Esophagus muscularis mucosa (tissue), 4 donors: ENCODE data around the gene CUX1. TPM values are rescaled to one million over a fixed set of nuclear protein-coding genes. Genes with fewer than 3 reads are reported as not detected.

ENCODE experiments used
- DNase-seq: peaks from one replicate; pipeline ENCODE4 v3.0.0-alpha.2; 2017; ENCODE audit errors: extremely low spot score
- H3K27ac ChIP-seq, 4 donors: fragments of 200-600 bp; sonication (generic); replicated peaks in 1 of 4; 1 replicate in 3 of 4; 2 replicates in 1 of 4; pipeline ENCODE4 v1.5.1; 2016 to 2019; ENCODE audit warnings: mild to moderate bottlenecking in 1 of 4
- H3K27me3 ChIP-seq, 4 donors: fragments of 200-600 bp; sonication (generic); one replicate each; pipeline versions ENCODE4 v1.5.1 to v1.6.0; 2016 to 2019
- H3K36me3 ChIP-seq, 4 donors: fragments of 200-600 bp; sonication (generic); one replicate each; pipeline ENCODE4 v1.5.1; 2016 to 2019
- H3K4me1 ChIP-seq, 4 donors: fragments of 200-600 bp; sonication (generic); one replicate each; pipeline ENCODE4 v1.5.1; 2016 to 2019
- H3K4me3 ChIP-seq, 4 donors: fragments of 200-600 bp; sonication (generic); 1 replicate in 2 of 4; 2 replicates in 2 of 4; pipeline ENCODE4 v1.5.1; 2016 to 2019; ENCODE audit warnings: mild to moderate bottlenecking in 4 of 4, moderate library complexity in 1 of 4
- H3K9me3 ChIP-seq, 4 donors: fragments of 200-600 bp; sonication (generic); 1 replicate in 3 of 4; 2 replicates in 1 of 4; pipeline ENCODE4 v1.5.1; 2016 to 2019
- CTCF ChIP-seq, 3 experiments: fragments of 200-600 bp in 2 of 3; fragments of 450-650 bp in 1 of 3; sonication (generic) in 2 of 3; IDR thresholded peaks; one replicate each; pipeline ENCODE4 v1.5.1; 2017 to 2019; ENCODE audit warnings: antibody characterized with exemption in 3 of 3, mild to moderate bottlenecking in 2 of 3, moderate library complexity in 1 of 3
- EP300 ChIP-seq: sonication (generic); formaldehyde crosslinking; IDR thresholded peaks from one replicate; pipeline ENCODE4 v1.6.1; 2017; ENCODE audit warnings: antibody characterized with exemption
- POLR2A ChIP-seq: fragments of 450-650 bp; IDR thresholded peaks from one replicate; pipeline ENCODE4 v1.6.1; 2017; ENCODE audit warnings: antibody characterized with exemption, moderate library complexity, mild to moderate bottlenecking, low read depth
- POLR2AphosphoS5 ChIP-seq, 2 donors: sonication (generic); formaldehyde crosslinking; IDR thresholded peaks; one replicate each; pipeline ENCODE4 v1.6.1; 2017; ENCODE audit warnings: antibody characterized with exemption in 2 of 2
- WGBS: methylation state at CpG from one replicate; pipeline ENCODE4 v1.1.5; 2018; 5-methylcytosine and 5-hydroxymethylcytosine counted together
- intact Hi-C: fragments of 100-400 bp; cut with DNase I; formaldehyde crosslinking; loops from one replicate; pipeline ENCODE4 v1.15.1; 2023
- total RNA-seq, 4 donors: library from RNA; depleted of rRNA; stranded (reverse); fragments of >200 nt; gene quantifications; one replicate each; pipeline versions ENCODE4 v1.1.0 to v1.2.1, GENCODE V29; 2016

CUX1 gene
- total RNA-seq, 4 donors from 2014 or later: 61.5 to 136 (median 92.3) TPM

GRCh38 chr7:101896941-101897340 is 79.5 kb downstream of the CUX1 start:
- Histone ChIP-seq H3K27ac (peak overlapping the region; percentile 35 to 53 (median 50)), H3K27me3 (no peaks in the 10 kb centered on the region), H3K36me3 (no peaks in the 10 kb centered on the region), H3K4me3 (no peak overlapping the region), H3K9me3 (no peaks in the 10 kb centered on the region), H3K4me1 (peaks cover 45 to 77% (median 66%) of the 10 kb centered on the region in 4 donors)
- 75% methylated on average over 7 of the region's 7 CpGs for WGBS
- intact Hi-C loops: no loop called here
- no peak for TF ChIP-seq CTCF (IDR thresholded peaks at IDR 0.05)
- TF ChIP-seq EP300: no peak
- no peak for TF ChIP-seq POLR2A
- TF ChIP-seq POLR2AphosphoS5 (IDR thresholded peaks at IDR 0.05): no peak
- no peak for DNase-seq

- DNase-seq: no peak
- Histone ChIP-seq H3K27ac (peak overlapping the region in 2 of 4 donors; percentile 15 to 21), H3K4me3 (no peak overlapping the region), H3K36me3 (no peaks in the 10 kb centered on the region), H3K9me3 (no peaks in the 10 kb centered on the region), H3K4me1 (peaks cover 44 to 71% (median 59%) of the 10 kb centered on the region in 4 donors), H3K27me3 (no peaks in the 10 kb centered on the region)
- TF ChIP-seq POLR2AphosphoS5 (IDR thresholded peaks at IDR 0.05) (no peak), POLR2A (no peak), CTCF (IDR thresholded peaks at IDR 0.05) (no peak), EP300 (no peak)
- intact Hi-C loops: no loop called here
- WGBS: 84% methylated on average over 10 of the region's 10 CpGs
Measured at GRCh38 chr7:101898106-101898505, 80.7 kb downstream of the CUX1 start.

GRCh38 chr7:101899616-101900015 is 82.2 kb downstream of the CUX1 start:
- intact Hi-C loops: no loop called here
- Histone ChIP-seq H3K36me3 (no peaks in the 10 kb centered on the region), H3K4me1 (peaks cover 44 to 67% (median 55%) of the 10 kb centered on the region in 4 donors), H3K27ac (peak overlapping the region; percentile 51 to 69 (median 56)), H3K27me3 (no peaks in the 10 kb centered on the region), H3K9me3 (no peaks in the 10 kb centered on the region), H3K4me3 (peak overlapping the region; percentile 32 to 46 (median 42))
- no peak for TF ChIP-seq EP300
- no peak for TF ChIP-seq CTCF (IDR thresholded peaks at IDR 0.05)
- TF ChIP-seq POLR2AphosphoS5 (IDR thresholded peaks at IDR 0.05): no peak
- TF ChIP-seq POLR2A: no peak
- 66% methylated on average over 7 of the region's 7 CpGs for WGBS
- no peak for DNase-seq

- intact Hi-C loops: no loop called here
- WGBS: 65% methylated on average over 18 of the region's 18 CpGs
- H3K4me1 ChIP-seq: peaks cover 44 to 67% (median 55%) of the 10 kb centered on the region in 4 donors
- peak overlapping the region; percentile 51 to 69 (median 56) for H3K27ac ChIP-seq
- H3K36me3 ChIP-seq: no peaks in the 10 kb centered on the region
- TF ChIP-seq EP300 (no peak), POLR2AphosphoS5 (IDR thresholded peaks at IDR 0.05) (peak in 1 of 2 donors; percentile 17)
- no peaks in the 10 kb centered on the region for H3K9me3 ChIP-seq
- H3K4me3 ChIP-seq: peak overlapping the region; percentile 32 to 46 (median 42)
- DNase-seq: no peak
- H3K27me3 ChIP-seq: no peaks in the 10 kb centered on the region
Measured at GRCh38 chr7:101900103-101900502, 82.7 kb downstream of the CUX1 start.

- WGBS: 56% methylated on average over 20 of the region's 20 CpGs
- no peaks in the 10 kb centered on the region for H3K9me3 ChIP-seq
Measured at GRCh38 chr7:101901661-101902491, 84.5 kb downstream of the CUX1 start.

More at GRCh38 chr7:101901661-101902491, 84.5 kb downstream of the CUX1 start:
- Histone ChIP-seq H3K36me3 (no peaks in the 10 kb centered on the region), H3K4me1 (peaks cover 35 to 52% (median 41%) of the 10 kb centered on the region in 4 donors), H3K4me3 (no peak overlapping the region), H3K27ac (peak overlapping the region; percentile 10 to 69 (median 60)), H3K27me3 (no peaks in the 10 kb centered on the region)
- no peak for TF ChIP-seq CTCF (IDR thresholded peaks at IDR 0.05)
- no peak for TF ChIP-seq EP300
- no peak for DNase-seq
- intact Hi-C loops: no loop called here
